Heart right ventricle (tissue), 16 donors: Measurements from ENCODE around the gene PRF1. TPM values are rescaled to one million over a fixed set of nuclear protein-coding genes. Genes with fewer than 3 reads are reported as not detected.

ENCODE experiments used
- ATAC-seq, 8 donors: fragments of 200-7000 bp; cut with Tn5 transposase; one replicate each; pipeline ENCODE4 v1.9.1; 2020; ENCODE audit warnings: mild to moderate bottlenecking in 8 of 8, moderate library complexity in 8 of 8, moderate number of reproducible peaks in 1 of 8
- DNase-seq, 2 donors: peaks; one replicate each; pipeline ENCODE4 v3.0.0-alpha.2; 2020
- H3K27ac ChIP-seq, 10 donors: fragments of 200-600 bp; sonication (generic) in 2 of 10; one replicate each; pipeline versions ENCODE4 v1.5.0 to v1.8.0; 2020 to 2022; ENCODE audit warnings: mild to moderate bottlenecking in 3 of 10
- H3K27me3 ChIP-seq, 7 donors: fragments of 200-600 bp; one replicate each; pipeline ENCODE4 v1.8.0; 2021 to 2022; ENCODE audit warnings: mild to moderate bottlenecking in 2 of 7
- H3K36me3 ChIP-seq, 9 donors: fragments of 200-600 bp; sonication (generic) in 1 of 9; one replicate each; pipeline versions ENCODE4 v1.5.0 to v1.8.0; 2020 to 2022; ENCODE audit warnings: mild to moderate bottlenecking in 2 of 9
- H3K4me1 ChIP-seq, 9 donors: fragments of 200-600 bp; sonication (generic) in 1 of 9; one replicate each; pipeline versions ENCODE4 v1.5.0 to v1.8.0; 2020 to 2022; ENCODE audit warnings: mild to moderate bottlenecking in 4 of 9
- H3K4me3 ChIP-seq, 10 donors: fragments of 200-600 bp; sonication (generic) in 2 of 10; one replicate each; pipeline versions ENCODE4 v1.5.0 to v1.8.0; 2020 to 2022; ENCODE audit warnings: mild to moderate bottlenecking in 7 of 10, moderate library complexity in 2 of 10
- H3K9me3 ChIP-seq, 11 donors: fragments of 200-600 bp in 10 of 11; sonication (generic) in 2 of 11; one replicate each; pipeline versions ENCODE4 v1.5.0 to v1.8.0; 2013 to 2022; ENCODE audit warnings: mild to moderate bottlenecking in 2 of 11, control low read depth in 1 of 11, moderate library complexity in 1 of 11
- CTCF ChIP-seq, 9 donors: fragments of 200-600 bp; sonication (generic) in 2 of 9; IDR thresholded peaks; one replicate each; pipeline versions ENCODE4 v1.5.0 to v1.8.0; 2021 to 2022; ENCODE audit warnings: antibody characterized with exemption in 9 of 9, mild to moderate bottlenecking in 5 of 9, moderate library complexity in 1 of 9
- WGBS, 2 donors: extraction: QIAGEN DNeasy Blood & Tissue Kit; methylation state at CpG; one replicate each; pipeline ENCODE4 v1.1.7; 2013; ENCODE audit warnings: inconsistent platforms in 1 of 2; 5-methylcytosine and 5-hydroxymethylcytosine counted together
- intact Hi-C, 10 donors: fragments of 100-400 bp; cut with DNase I; formaldehyde crosslinking; loops; one replicate each; pipeline versions ENCODE4 v1.11.1 to v1.14.2; 2022
- polyA plus RNA-seq, 2 donors: library from polyadenylated mRNA; stranded (reverse); fragments of 200-250 nt; gene quantifications; one replicate each; pipeline ENCODE4 v1.2.3, GENCODE V29; 2013
- total RNA-seq, 10 donors: library from RNA; stranded (reverse); fragmentation: NEBNext Ultra II Directional in 3 of 10; extraction: Animal tissue kit (Norgen Biotek cat#: 25700) in 3 of 10; gene quantifications; one replicate each; pipeline versions ENCODE4 v1.2.1 to v1.2.4, GENCODE V29; 2021 to 2023
- donor health status: Arrhythmogenic right ventricular cardiomyopathy.
- donor health status: ischemic (EF 13 %, LVEDD 7.1; RV severe dilation, severe dysfunction).
- donor health status: healthy with polysubstance abuse.
- donor health status: DM: no; HTN: yes; CAD: no.
- donor health status: DM: no; HTN: no; CAD: no.
- donor health status: ischemic (EF 25% LVEDD 6.9; RV normal size, moderate dysfunction).
- donor health status: ischemic (EF 25% LVEDD 5.7; RV mildly dilated, moderate dysfunction).
- donor health status: healthy.
- donor health status: DM: yes; HTN: yes; CAD: no.
- donor health status: Ischemic cardiomyopathy.
- donor health status: ischemic (EF 35%, LVEDD 5.7; RV mildly dilated, moderate dysfunction).
- donor health status: nonischemic (EF 11% LVEDD 7.7; RV severe dilation, severe dysfunction).
- donor health status: DM: yes; HTN: yes; CAD: no.
- donor health status: PGD.
- donor health status: ischemic (EF 29% LVEDD 5.4; RV normal size, mild dysfunction).
- donor health status: nonischemic (EF 23%, LVEDD 6.1; RV moderate dilation, normal function).

The PRF1 gene
- total and polyA plus RNA-seq, 12 donors: 0.33 to 13.8 (median 1.2) TPM

GRCh38 chr10:70564901-70565351 is 37.6 kb downstream of the PRF1 start:
- H3K27ac ChIP-seq: peak overlapping the region in 3 of 10 donors; percentile 4 to 20 (median 15)
- H3K4me1 ChIP-seq: peaks cover 7 to 53% (median 35%) of the 10 kb centered on the region in 9 donors
- DNase-seq: no peak
- WGBS, 2 donors: 88 to 95% methylated on average over 6 of the region's 6 CpGs
- no peaks in the 10 kb centered on the region for H3K9me3 ChIP-seq
- peaks cover 0 to 42% (median 0%) of the 10 kb centered on the region in 9 donors for H3K36me3 ChIP-seq
- H3K27me3 ChIP-seq: no peaks in the 10 kb centered on the region
- no peak for TF ChIP-seq CTCF (IDR thresholded peaks at IDR 0.05)
- intact Hi-C loops: loop anchor here in 1 of 10 donors (5.0 kb wide), 1 partner anchor 112 kb away; no protein-coding TSS in a partner anchor
- H3K4me3 ChIP-seq: no peak overlapping the region
- no peak for ATAC-seq

DNA sequence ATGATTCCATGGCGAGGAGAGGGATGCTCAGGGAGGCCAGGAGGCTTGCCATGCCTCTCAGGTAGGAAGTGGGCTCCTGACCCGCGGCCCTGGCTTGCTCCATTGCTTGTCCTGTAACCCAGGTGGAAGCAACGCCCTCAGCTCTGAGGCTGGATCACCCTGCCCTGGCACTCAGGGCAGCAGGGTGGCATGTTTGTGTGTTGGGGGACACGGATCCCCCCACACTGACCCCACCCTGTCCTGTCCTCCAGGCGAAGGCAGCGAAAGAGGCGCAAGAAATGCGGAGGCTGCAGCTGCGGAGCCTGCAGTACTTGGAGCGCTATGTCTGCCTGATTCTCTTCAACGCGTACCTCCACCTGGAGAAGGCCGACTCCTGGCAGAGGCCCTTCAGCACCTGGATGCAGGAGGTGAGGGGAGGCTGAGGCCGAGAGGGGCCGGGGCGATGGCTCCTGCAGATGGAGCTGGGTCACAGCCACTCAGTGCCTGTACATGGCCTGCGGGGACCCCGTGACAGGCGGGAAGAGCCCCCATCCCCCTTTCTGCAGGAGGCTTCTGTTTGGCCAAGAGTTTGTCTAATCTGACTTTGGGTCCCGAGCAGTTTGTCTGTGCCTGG is 38.3 kb downstream of the PRF1 start:
- Histone ChIP-seq H3K4me3 (no peak overlapping the region), H3K9me3 (no peaks in the 10 kb centered on the region), H3K27me3 (no peaks in the 10 kb centered on the region), H3K4me1 (peaks cover 11 to 60% (median 42%) of the 10 kb centered on the region in 9 donors), H3K27ac (no peak overlapping the region), H3K36me3 (peaks cover 0 to 35% (median 0%) of the 10 kb centered on the region in 9 donors)
- no peak for ATAC-seq
- intact Hi-C loops: loop anchor here in 1 of 10 donors (5.0 kb wide), 1 partner anchor 113 kb away; no protein-coding TSS in a partner anchor
- no peak for TF ChIP-seq CTCF (IDR thresholded peaks at IDR 0.05)
- no peak for DNase-seq
- WGBS, 2 donors: 94 to 96% methylated on average over 21 of the region's 21 CpGs

GRCh38 chr10:70563230-70563629 is 39.3 kb downstream of the PRF1 start:
- intact Hi-C loops: loop anchor here in 1 of 10 donors (5.0 kb wide), 1 partner anchor 114 kb away; no protein-coding TSS in a partner anchor
- Histone ChIP-seq H3K36me3 (peaks cover 0 to 30% (median 0%) of the 10 kb centered on the region in 9 donors), H3K4me1 (peaks cover 11 to 70% (median 52%) of the 10 kb centered on the region in 9 donors), H3K27ac (no peak overlapping the region), H3K27me3 (no peaks in the 10 kb centered on the region), H3K9me3 (no peaks in the 10 kb centered on the region), H3K4me3 (no peak overlapping the region)
- WGBS, 2 donors: 75 to 77% methylated on average over 7 of the region's 7 CpGs
- TF ChIP-seq CTCF (IDR thresholded peaks at IDR 0.05): no peak
- ATAC-seq (no peak), DNase-seq (no peak)

DNA sequence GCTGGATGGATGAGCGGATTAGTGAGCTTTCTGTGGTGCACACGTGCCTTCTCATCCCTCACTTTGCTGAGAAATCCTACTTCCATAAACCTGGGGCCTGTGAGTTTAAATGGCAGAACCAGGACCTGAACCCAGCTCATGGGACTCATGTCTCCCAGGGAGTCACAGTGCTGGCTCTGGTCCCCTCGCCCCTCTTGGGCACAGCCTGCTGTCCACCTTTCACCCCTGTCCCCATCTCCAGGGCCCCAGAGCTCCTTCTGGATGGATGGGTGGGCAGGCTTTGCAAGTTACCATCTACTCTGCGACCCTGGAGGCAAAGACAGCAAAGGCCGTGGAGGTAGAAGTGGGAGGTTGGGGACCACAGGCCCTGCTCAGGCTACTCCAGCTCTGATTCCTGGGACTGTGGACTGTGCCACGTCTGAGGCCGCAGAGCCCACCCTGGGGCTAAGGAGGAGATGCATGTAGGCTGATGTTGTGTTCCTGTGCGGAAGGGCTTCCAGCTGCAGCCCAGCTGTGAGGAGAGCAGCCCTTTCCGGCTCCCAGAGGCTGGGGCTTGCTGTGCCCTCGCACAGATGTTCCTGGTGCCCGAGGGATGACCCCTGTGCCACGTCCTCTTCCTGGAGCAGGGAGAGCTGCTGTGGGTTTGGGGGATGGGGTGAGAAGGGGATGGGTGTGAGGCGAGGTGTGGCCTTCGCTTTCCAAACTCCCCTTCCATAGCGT is 40.3 kb downstream of the PRF1 start:
- Histone ChIP-seq H3K36me3 (peaks cover 0 to 23% (median 0%) of the 10 kb centered on the region in 9 donors), H3K27ac (no peak overlapping the region), H3K4me3 (no peak overlapping the region), H3K27me3 (no peaks in the 10 kb centered on the region), H3K4me1 (peaks cover 11 to 70% (median 52%) of the 10 kb centered on the region in 9 donors), H3K9me3 (no peaks in the 10 kb centered on the region)
- intact Hi-C loops: loop anchor here in 1 of 10 donors (5.0 kb wide), 1 partner anchor 115 kb away; no protein-coding TSS in a partner anchor
- 84 to 87% methylated on average over 15 of the region's 15 CpGs for WGBS, 2 donors
- TF ChIP-seq CTCF (IDR thresholded peaks at IDR 0.05): no peak
- DNase-seq (no peak), ATAC-seq (no peak)
